ENCODE data around the gene ANHX. TPM values are rescaled to one million over a fixed set of nuclear protein-coding genes. Genes with fewer than 3 reads are reported as not detected.

The ANHX gene
- total and polyA plus RNA-seq, 4 experiments from 2014 or later = not detected

DNA sequence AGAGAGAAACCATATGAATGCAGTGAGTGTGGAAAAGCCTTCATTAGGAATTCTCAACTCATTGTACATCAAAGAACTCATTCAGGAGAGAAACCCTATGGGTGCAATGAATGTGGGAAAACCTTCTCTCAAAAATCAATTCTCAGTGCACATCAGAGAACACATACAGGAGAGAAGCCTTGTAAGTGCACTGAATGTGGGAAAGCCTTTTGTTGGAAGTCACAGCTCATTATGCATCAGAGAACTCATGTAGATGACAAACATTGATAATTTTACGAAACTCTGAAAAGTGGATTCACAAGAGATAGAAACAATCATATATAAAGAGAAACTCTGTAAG is 31.4 kb downstream of the ANHX start:
- Histone ChIP-seq H3K27me3 (ENCODE audit: insufficient read depth, low read length) (no peaks in the 10 kb centered on the region), H3K4me1 (ENCODE audit: insufficient read depth, low read length) (no peaks in the 10 kb centered on the region), H3K4me3 (ENCODE audit: low read length in 2 of 2) (peak overlapping the region in 1 of 2 donors; percentile 13), H3K9me3 (ENCODE audit: control insufficient read depth in 1 of 2, low read length in 2 of 2) (peaks cover 38 to 82% of the 10 kb centered on the region in 2 donors), H3K27ac (ENCODE audit: low read depth, low read length) (no peak overlapping the region), H3K36me3 (ENCODE audit: insufficient read depth, low read length) (peaks cover 27% of the 10 kb centered on the region)
- Mint-ChIP-seq H3K27me3 (no peaks in the 10 kb centered on the region), H3K36me3 (peaks cover 61 to 65% of the 10 kb centered on the region in 2 donors), H3K9me3 (peaks cover 0 to 94% (median 89%) of the 10 kb centered on the region in 8 donors), H3K4me3 (no peak overlapping the region), H3K4me1 (no peaks in the 10 kb centered on the region), H3K27ac (peak overlapping the region in 2 of 7 donors; percentile 15 to 46)
- intact Hi-C loops (cut with micrococcal nuclease) = no loop called here
- ChIA-PET CTCF (ENCODE audit: partially characterized antibody) (no interaction called here), POLR2A (ENCODE audit: partially characterized antibody) (interaction anchor here (1.5 kb wide), 1 partner anchor 74 kb away, joined by 4 read pairs; the partner anchor contains the start of genes ZNF10 and ZNF891)
- peak in 1 of 5 donors; percentile 2 for DNase-seq

DNA sequence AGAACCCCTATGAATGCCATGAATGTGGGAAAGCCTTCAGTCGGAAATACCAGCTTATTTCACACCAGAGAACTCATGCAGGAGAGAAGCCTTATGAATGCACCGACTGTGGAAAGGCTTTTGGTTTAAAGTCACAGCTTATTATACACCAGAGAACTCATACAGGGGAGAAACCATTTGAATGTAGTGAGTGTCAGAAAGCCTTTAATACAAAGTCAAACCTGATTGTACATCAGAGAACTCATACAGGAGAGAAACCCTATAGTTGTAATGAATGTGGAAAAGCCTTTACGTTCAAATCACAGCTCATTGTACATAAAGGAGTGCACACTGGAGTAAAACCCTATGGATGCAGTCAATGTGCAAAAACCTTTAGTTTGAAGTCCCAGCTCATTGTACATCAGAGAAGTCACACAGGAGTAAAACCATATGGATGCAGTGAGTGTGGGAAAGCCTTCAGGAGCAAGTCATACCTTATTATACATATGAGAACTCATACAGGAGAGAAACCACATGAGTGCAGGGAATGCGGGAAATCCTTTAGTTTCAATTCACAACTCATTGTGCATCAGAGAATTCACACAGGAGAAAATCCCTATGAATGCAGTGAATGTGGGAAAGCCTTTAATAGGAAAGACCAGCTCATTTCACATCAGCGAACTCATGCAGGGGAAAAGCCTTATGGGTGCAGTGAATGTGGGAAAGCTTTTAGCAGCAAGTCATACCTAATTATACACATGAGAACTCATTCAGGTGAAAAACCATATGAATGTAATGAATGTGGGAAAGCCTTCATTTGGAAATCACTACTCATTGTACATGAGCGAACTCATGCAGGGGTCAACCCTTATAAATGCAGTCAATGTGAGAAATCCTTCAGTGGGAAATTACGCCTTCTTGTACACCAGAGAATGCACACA is 32.1 kb downstream of the ANHX start:
- intact Hi-C loops (cut with micrococcal nuclease) = no loop called here
- H3K27ac Mint-ChIP-seq = peak overlapping the region in 3 of 7 donors; percentile 15 to 46 (median 43)
- no peaks in the 10 kb centered on the region for H3K4me1 Mint-ChIP-seq
- H3K36me3 Mint-ChIP-seq = peaks cover 61 to 64% of the 10 kb centered on the region in 2 donors
- H3K36me3 ChIP-seq (ENCODE audit: insufficient read depth, low read length) = peaks cover 27% of the 10 kb centered on the region
- H3K27ac ChIP-seq (ENCODE audit: low read depth, low read length) = no peak overlapping the region
- DNase-seq = peak in 1 of 5 donors; percentile 3
- H3K27me3 Mint-ChIP-seq = no peaks in the 10 kb centered on the region
- H3K9me3 ChIP-seq (ENCODE audit: control insufficient read depth in 1 of 2, low read length in 2 of 2) = peaks cover 38 to 76% of the 10 kb centered on the region in 2 donors
- no peaks in the 10 kb centered on the region for H3K4me1 ChIP-seq (ENCODE audit: insufficient read depth, low read length)
- POLR2A ChIA-PET (ENCODE audit: partially characterized antibody) = interaction anchor here (1.5 kb wide), 1 partner anchor 73 kb away, joined by 4 read pairs; the partner anchor contains the start of genes ZNF10 and ZNF891
- H3K4me3 ChIP-seq (ENCODE audit: low read length in 2 of 2) = peak overlapping the region in 1 of 2 donors; percentile 13
- H3K9me3 Mint-ChIP-seq = peaks cover 0 to 91% (median 85%) of the 10 kb centered on the region in 8 donors
- no peak overlapping the region for H3K4me3 Mint-ChIP-seq
- no peaks in the 10 kb centered on the region for H3K27me3 ChIP-seq (ENCODE audit: insufficient read depth, low read length)
- CTCF ChIA-PET (ENCODE audit: partially characterized antibody) = no interaction called here

GRCh38 chr12:133202493-133203343 is 33.0 kb downstream of the ANHX start:
- Mint-ChIP-seq H3K36me3 (peaks cover 58 to 61% of the 10 kb centered on the region in 2 donors), H3K27me3 (no peaks in the 10 kb centered on the region), H3K27ac (peak overlapping the region in 1 of 7 donors; percentile 43), H3K4me1 (no peaks in the 10 kb centered on the region), H3K4me3 (no peak overlapping the region), H3K9me3 (peaks cover 0 to 82% (median 78%) of the 10 kb centered on the region in 8 donors)
- intact Hi-C loops (cut with micrococcal nuclease) = no loop called here
- POLR2A ChIA-PET (ENCODE audit: partially characterized antibody) = interaction anchor here (1.5 kb wide), 1 partner anchor 72 kb away, joined by 4 read pairs; the partner anchor contains the start of genes ZNF10 and ZNF891
- Histone ChIP-seq H3K9me3 (ENCODE audit: control insufficient read depth in 1 of 2, low read length in 2 of 2) (peaks cover 38 to 71% of the 10 kb centered on the region in 2 donors), H3K4me1 (ENCODE audit: insufficient read depth, low read length) (no peaks in the 10 kb centered on the region), H3K27ac (ENCODE audit: low read depth, low read length) (no peak overlapping the region), H3K36me3 (ENCODE audit: insufficient read depth, low read length) (peaks cover 27% of the 10 kb centered on the region), H3K4me3 (ENCODE audit: low read length in 2 of 2) (peak overlapping the region in 1 of 2 donors; percentile 13), H3K27me3 (ENCODE audit: insufficient read depth, low read length) (no peaks in the 10 kb centered on the region)
- CTCF ChIA-PET (ENCODE audit: partially characterized antibody) = no interaction called here
- no peak for DNase-seq

DNA sequence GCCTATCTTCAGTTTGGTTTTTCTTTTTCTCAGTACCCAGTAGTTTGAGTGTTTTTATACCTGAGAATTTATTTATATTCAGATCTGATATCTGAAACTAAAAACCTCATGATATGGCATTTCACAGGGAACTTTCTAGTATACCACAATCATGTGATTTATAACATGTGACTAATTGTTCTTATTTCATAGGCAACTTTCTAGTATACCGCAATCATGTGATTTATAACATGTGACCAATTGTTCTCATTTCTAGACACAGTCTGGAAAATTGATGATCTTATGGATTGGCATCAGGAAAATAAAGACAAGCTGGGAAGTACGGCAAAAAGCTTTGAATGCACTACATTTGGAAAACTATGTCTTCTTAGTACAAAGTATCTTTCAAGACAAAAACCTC is 33.8 kb downstream of the ANHX start:
- POLR2A ChIA-PET (ENCODE audit: partially characterized antibody) = no interaction called here
- Histone ChIP-seq H3K9me3 (ENCODE audit: control insufficient read depth in 1 of 2, low read length in 2 of 2) (peaks cover 38 to 63% of the 10 kb centered on the region in 2 donors), H3K27ac (ENCODE audit: low read depth, low read length) (no peak overlapping the region), H3K4me1 (ENCODE audit: insufficient read depth, low read length) (no peaks in the 10 kb centered on the region), H3K36me3 (ENCODE audit: insufficient read depth, low read length) (peaks cover 27% of the 10 kb centered on the region), H3K4me3 (ENCODE audit: low read length in 2 of 2) (peak overlapping the region in 1 of 2 donors; percentile 3), H3K27me3 (ENCODE audit: insufficient read depth, low read length) (no peaks in the 10 kb centered on the region)
- Mint-ChIP-seq H3K9me3 (peaks cover 0 to 74% (median 71%) of the 10 kb centered on the region in 8 donors), H3K4me1 (no peaks in the 10 kb centered on the region), H3K36me3 (peaks cover 59 to 61% of the 10 kb centered on the region in 2 donors), H3K4me3 (no peak overlapping the region), H3K27me3 (no peaks in the 10 kb centered on the region), H3K27ac (no peak overlapping the region)
- intact Hi-C loops (cut with micrococcal nuclease) = no loop called here
- CTCF ChIA-PET (ENCODE audit: partially characterized antibody) = no interaction called here
- DNase-seq = no peak

DNA sequence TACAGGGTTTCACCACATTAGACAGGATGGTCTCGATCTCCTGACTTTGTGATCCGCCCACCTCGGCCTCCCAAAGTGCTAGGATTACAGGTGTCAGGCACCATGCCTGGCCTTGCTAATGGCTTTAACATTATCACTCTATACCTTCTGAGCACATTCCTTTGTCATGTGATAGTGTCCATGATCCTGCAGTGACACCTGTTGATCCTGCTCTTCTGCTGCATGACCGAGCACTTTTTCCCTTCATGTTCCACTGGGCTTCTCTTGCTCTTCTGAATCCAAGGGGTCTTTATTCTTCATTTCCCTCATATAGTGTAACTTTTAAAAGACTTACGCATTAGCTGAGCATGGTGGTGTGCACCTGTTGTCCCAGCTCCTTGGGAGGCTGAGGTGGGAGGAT is 42.8 kb downstream of the ANHX start:
- ChIA-PET POLR2A (ENCODE audit: partially characterized antibody) (interaction anchor here (1.6 kb wide), 1 partner anchor 12 kb away, joined by 4 read pairs; the partner anchor contains the start of gene ZNF268), CTCF (ENCODE audit: partially characterized antibody) (no interaction called here)
- Histone ChIP-seq H3K27me3 (ENCODE audit: insufficient read depth, low read length) (no peaks in the 10 kb centered on the region), H3K27ac (ENCODE audit: low read depth, low read length) (no peak overlapping the region), H3K36me3 (ENCODE audit: insufficient read depth, low read length) (peaks cover 77% of the 10 kb centered on the region), H3K4me3 (ENCODE audit: low read length in 2 of 2) (no peak overlapping the region), H3K9me3 (ENCODE audit: control insufficient read depth in 1 of 2, low read length in 2 of 2) (peaks cover 19 to 55% of the 10 kb centered on the region in 2 donors), H3K4me1 (ENCODE audit: insufficient read depth, low read length) (no peaks in the 10 kb centered on the region)
- H3K36me3 Mint-ChIP-seq = peaks cover 80 to 87% of the 10 kb centered on the region in 2 donors
- DNase-seq = no peak
- no peaks in the 10 kb centered on the region for H3K27me3 Mint-ChIP-seq
- intact Hi-C loops (cut with micrococcal nuclease) = no loop called here
- no peak overlapping the region for H3K27ac Mint-ChIP-seq
- peak overlapping the region in 1 of 8 donors; percentile 35 for H3K4me3 Mint-ChIP-seq
- peaks cover 2 to 87% (median 83%) of the 10 kb centered on the region in 8 donors for H3K9me3 Mint-ChIP-seq
- H3K4me1 Mint-ChIP-seq = peaks cover 0 to 4% (median 2%) of the 10 kb centered on the region in 4 donors

GRCh38 chr12:133190176-133190575 is 45.5 kb downstream of the ANHX start:
- Mint-ChIP-seq H3K4me1 (peaks cover 0 to 12% (median 9%) of the 10 kb centered on the region in 4 donors), H3K9me3 (peaks cover 2 to 100% (median 96%) of the 10 kb centered on the region in 8 donors), H3K36me3 (peaks cover 96 to 100% of the 10 kb centered on the region in 2 donors), H3K4me3 (no peak overlapping the region), H3K27me3 (no peaks in the 10 kb centered on the region), H3K27ac (no peak overlapping the region)
- Histone ChIP-seq H3K9me3 (ENCODE audit: control insufficient read depth in 1 of 2, low read length in 2 of 2) (peaks cover 19 to 65% of the 10 kb centered on the region in 2 donors), H3K36me3 (ENCODE audit: insufficient read depth, low read length) (peaks cover 89% of the 10 kb centered on the region), H3K4me3 (ENCODE audit: low read length in 2 of 2) (no peak overlapping the region), H3K27ac (ENCODE audit: low read depth, low read length) (no peak overlapping the region), H3K27me3 (ENCODE audit: insufficient read depth, low read length) (no peaks in the 10 kb centered on the region), H3K4me1 (ENCODE audit: insufficient read depth, low read length) (no peaks in the 10 kb centered on the region)
- POLR2A ChIA-PET (ENCODE audit: partially characterized antibody) = no interaction called here
- intact Hi-C loops (cut with micrococcal nuclease) = no loop called here
- DNase-seq = no peak
- CTCF ChIA-PET (ENCODE audit: partially characterized antibody) = interaction anchor here (1.4 kb wide), 1 partner anchor 9 kb away, joined by 4 read pairs; the partner anchor contains the start of gene ZNF268
